Measurements from ENCODE around the gene CLINT1.
A peak's percentile ranks its signal among the peaks of the same experiment; 100 is the strongest.

Gene CLINT1

GRCh38 chr5:157748760-157749461, 110.0 kb downstream of the CLINT1 start:
- no peak for DNase-seq

- no peak for DNase-seq
Measured at GRCh38 chr5:157747766-157748700, 110.9 kb downstream of the CLINT1 start.

GRCh38 chr5:157747173-157747740, 111.7 kb downstream of the CLINT1 start:
- DNase-seq, result no peak

- no peak for DNase-seq
Measured at GRCh38 chr5:157745041-157745456, 113.9 kb downstream of the CLINT1 start.

GRCh38 chr5:157744051-157745011, 114.6 kb downstream of the CLINT1 start:
- no peak for DNase-seq

GRCh38 chr5:157743163-157744050, 115.5 kb downstream of the CLINT1 start, which contains the start of gene LSM11:
LSM11 (plus strand) TSS chr5:157743712; CDS start chr5:157743751, 39 bp downstream.
- DNase-seq, result peak; percentile 75

- DNase-seq, result no peak
Measured at GRCh38 chr5:157741131-157741530, 117.8 kb downstream of the CLINT1 start.

- DNase-seq, result no peak
Measured at GRCh38 chr5:157740229-157740610, 118.7 kb downstream of the CLINT1 start.

- no peak for DNase-seq
Measured at GRCh38 chr5:157739388-157740228, 119.3 kb downstream of the CLINT1 start.

- DNase-seq, result no peak
Measured at GRCh38 chr5:157735991-157736390, 123.0 kb downstream of the CLINT1 start.

Measured in NCI-H1048 (cell line).